ENCODE results near the gene CKM.
A peak's percentile ranks its signal among the peaks of the same experiment; 100 is the strongest.

Gene CKM

DNA sequence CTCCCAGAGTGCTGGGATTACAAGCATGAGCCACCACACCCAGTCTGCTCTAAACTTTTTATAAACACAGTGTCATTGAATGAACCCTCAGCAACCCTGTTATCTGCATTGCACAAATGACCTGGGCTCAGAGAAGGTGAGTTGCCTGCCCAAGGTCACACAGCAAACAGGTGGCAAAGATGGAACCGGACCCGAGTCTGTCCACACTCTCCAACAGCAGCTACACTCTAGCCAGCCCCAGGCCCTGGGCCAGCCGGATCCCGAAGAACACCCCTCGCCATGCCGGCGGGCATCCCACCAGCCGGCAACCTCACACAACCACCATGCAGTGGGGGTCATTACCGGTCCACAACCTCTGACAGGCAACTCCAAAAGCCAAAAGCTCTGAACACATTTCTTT, 33.2 kb upstream of the CKM start:
- TF ChIP-seq POLR2A (IDR thresholded peaks at IDR 0.05; ENCODE audit: extremely low read depth, insufficient read length) (no peak), MYC (IDR thresholded peaks at IDR 0.05; ENCODE audit: low read depth, low read length) (no peak)
- TF ChIP-seq, protein P1, sequence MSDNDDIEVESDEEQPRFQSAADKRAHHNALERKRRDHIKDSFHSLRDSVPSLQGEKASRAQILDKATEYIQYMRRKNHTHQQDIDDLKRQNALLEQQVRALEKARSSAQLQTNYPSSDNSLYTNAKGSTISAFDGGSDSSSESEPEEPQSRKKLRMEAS (IDR thresholded peaks at IDR 0.05; ENCODE audit: low read depth, low read length): no peak
- DNase-seq (ENCODE audit: low read depth): no peak
- H3K4me3 ChIP-seq (ENCODE audit: low read depth, low read length): no peak overlapping the region

DNA sequence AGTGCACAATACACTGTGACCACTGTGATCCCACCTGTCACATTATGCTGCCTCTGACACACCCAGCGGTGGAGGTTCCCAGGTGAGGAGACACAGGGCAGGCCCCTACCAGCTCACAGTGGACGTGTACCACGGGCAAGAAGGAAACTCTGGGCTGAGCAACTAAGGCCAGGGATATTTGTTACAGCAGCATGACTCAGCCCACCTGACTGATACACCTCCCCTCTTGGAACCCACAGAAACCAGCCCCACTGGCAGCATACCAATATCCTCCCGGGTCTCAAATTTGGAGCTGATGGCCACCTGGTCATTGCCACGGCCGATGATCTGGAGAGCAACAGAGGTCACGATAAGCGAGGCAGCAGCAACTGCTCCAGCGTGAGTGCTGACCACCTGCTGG, 32.7 kb upstream of the CKM start:
- no peak for DNase-seq (ENCODE audit: low read depth)
- TF ChIP-seq POLR2A (IDR thresholded peaks at IDR 0.05; ENCODE audit: extremely low read depth, insufficient read length): no peak
- TF ChIP-seq, protein P2, sequence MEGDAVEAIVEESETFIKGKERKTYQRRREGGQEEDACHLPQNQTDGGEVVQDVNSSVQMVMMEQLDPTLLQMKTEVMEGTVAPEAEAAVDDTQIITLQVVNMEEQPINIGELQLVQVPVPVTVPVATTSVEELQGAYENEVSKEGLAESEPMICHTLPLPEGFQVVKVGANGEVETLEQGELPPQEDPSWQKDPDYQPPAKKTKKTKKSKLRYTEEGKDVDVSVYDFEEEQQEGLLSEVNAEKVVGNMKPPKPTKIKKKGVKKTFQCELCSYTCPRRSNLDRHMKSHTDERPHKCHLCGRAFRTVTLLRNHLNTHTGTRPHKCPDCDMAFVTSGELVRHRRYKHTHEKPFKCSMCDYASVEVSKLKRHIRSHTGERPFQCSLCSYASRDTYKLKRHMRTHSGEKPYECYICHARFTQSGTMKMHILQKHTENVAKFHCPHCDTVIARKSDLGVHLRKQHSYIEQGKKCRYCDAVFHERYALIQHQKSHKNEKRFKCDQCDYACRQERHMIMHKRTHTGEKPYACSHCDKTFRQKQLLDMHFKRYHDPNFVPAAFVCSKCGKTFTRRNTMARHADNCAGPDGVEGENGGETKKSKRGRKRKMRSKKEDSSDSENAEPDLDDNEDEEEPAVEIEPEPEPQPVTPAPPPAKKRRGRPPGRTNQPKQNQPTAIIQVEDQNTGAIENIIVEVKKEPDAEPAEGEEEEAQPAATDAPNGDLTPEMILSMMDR (IDR thresholded peaks at IDR 0.05; ENCODE audit: low read depth, low read length): no peak
- TF ChIP-seq, protein P1 (IDR thresholded peaks at IDR 0.05; ENCODE audit: low read depth, low read length): no peak
- no peak for TF ChIP-seq MYC (IDR thresholded peaks at IDR 0.05; ENCODE audit: low read depth, low read length)
- no peak overlapping the region for H3K4me3 ChIP-seq (ENCODE audit: low read depth, low read length)

DNA sequence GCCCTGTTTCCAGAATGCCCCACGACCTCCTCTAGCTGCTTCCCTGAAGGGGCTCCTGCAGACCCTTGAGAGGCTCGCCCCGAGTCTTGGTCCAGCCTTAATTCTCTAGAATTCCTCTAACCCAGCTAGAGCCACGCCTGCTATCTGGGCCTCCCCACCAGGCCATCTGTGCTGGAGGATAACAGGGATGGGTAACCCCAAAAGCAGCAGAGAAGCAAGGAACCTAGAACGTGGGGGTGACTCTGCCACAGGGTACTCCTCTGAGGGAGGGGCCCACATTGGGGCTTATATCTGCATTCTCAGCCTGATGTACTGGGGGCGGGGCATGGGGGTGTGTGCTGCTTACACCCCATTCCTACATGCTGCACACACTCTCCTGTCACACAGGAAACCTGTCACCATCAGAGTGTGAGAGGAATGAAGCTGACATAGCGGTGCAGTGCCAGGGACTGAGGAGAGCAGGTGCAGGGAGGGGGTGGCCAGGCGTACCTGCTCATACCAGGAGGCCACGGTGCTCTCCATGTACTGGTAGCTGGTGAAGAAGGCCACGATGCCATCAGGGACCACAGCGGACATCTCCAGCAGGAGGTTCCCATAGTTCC, 31.7 kb upstream of the CKM start:
- DNase-seq (ENCODE audit: low read depth): no peak
- H3K4me3 ChIP-seq (ENCODE audit: low read depth, low read length): no peak overlapping the region
- TF ChIP-seq, protein P2 (IDR thresholded peaks at IDR 0.05; ENCODE audit: low read depth, low read length): no peak
- TF ChIP-seq POLR2A (IDR thresholded peaks at IDR 0.05; ENCODE audit: extremely low read depth, insufficient read length): no peak
- TF ChIP-seq MYC (IDR thresholded peaks at IDR 0.05; ENCODE audit: low read depth, low read length): no peak
- TF ChIP-seq, protein P1 (IDR thresholded peaks at IDR 0.05; ENCODE audit: low read depth, low read length): no peak

DNA sequence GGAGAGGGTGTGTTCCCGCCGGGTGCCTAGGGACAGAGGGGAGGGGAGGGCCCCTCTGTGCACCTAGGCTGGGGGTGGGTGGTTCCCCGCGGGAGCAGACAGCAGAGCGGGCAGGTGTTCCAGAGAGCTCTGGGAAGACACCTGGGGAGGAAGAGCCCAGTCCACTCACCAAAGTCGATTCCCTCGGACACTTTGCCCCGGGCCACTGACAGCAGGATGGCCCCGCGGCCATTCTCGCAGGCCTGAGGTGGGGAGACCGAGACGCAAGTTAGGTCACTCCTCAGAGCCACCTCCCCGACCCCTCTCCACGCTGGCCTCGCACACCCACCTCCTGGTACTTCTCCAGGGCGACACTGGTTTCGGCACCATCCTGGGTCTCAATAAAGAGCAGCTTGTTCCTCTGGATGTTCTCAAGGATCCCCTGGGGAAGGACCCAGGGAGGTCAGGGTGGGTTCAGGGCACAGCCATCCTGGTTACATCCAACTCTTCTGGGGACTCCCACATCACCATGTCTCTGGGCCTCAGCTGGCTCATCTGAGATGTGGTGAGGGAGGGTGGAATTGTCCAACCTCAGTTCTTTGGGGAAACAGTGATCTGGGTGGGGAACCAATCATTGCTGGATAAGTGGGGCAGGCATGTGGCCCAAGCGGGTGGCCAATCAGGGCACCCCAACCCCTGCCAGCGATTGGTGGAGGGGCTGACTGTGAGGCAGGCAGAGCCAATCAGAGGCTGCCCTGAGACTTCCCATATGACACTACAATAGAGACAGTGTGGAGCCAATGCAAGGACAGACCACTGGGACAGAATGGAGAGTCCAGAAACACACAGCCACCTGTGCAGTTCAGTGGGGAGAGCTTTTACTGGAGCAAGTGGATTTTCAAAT, 30.5 kb upstream of the CKM start:
- H3K4me3 ChIP-seq (ENCODE audit: low read depth, low read length): no peak overlapping the region
- TF ChIP-seq, protein P2 (IDR thresholded peaks at IDR 0.05; ENCODE audit: low read depth, low read length): no peak
- TF ChIP-seq MYC (IDR thresholded peaks at IDR 0.05; ENCODE audit: low read depth, low read length) (no peak), POLR2A (IDR thresholded peaks at IDR 0.05; ENCODE audit: extremely low read depth, insufficient read length) (no peak)
- TF ChIP-seq, protein P1 (IDR thresholded peaks at IDR 0.05; ENCODE audit: low read depth, low read length): no peak
- DNase-seq (ENCODE audit: low read depth): peak; percentile 21

DNA sequence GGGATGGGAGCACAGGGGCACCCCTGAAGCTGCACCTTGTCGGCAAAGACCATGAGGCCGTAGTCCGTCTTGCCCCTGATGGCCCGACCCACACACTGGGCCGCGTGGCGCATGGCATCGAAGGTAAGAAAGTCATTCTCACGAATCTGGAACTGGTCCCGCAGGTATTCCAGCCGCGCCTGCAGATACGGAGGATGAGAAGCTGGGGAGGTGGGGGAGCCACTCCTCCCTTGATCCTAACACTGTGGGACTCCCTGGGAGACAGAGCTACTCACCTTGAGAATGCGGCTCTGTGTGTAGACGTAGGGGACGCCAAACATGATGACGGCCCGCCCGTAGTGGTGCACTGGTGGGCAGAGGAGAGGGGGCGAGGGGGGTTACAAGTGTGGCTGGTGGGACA, 29.8 kb upstream of the CKM start:
- DNase-seq (ENCODE audit: low read depth): no peak
- TF ChIP-seq MYC (IDR thresholded peaks at IDR 0.05; ENCODE audit: low read depth, low read length) (no peak), POLR2A (IDR thresholded peaks at IDR 0.05; ENCODE audit: extremely low read depth, insufficient read length) (no peak)
- TF ChIP-seq, protein P2 (IDR thresholded peaks at IDR 0.05; ENCODE audit: low read depth, low read length): no peak

DNA sequence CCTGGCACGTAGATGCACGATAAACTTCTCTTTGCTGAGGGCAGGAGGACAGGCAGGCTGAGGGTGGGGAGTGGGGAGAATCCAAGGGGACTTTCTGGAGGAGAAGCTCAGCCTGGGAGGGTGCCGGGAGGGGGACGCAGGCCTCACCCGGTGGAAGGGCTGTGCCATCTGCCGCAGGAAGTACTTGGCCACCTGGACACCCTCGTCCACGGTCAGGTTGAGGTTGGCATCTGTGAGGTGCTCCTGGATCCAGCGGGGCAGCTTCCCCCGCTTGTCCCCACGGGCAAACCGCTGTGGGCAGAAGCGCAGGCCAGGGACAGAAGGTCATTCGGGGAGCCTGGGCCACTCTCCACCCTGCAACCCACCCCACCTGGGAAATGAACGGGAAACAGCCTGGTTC, 29.4 kb upstream of the CKM start:
- no peak for DNase-seq (ENCODE audit: low read depth)
- TF ChIP-seq, protein P2 (IDR thresholded peaks at IDR 0.05; ENCODE audit: low read depth, low read length): no peak
- TF ChIP-seq, protein P1 (IDR thresholded peaks at IDR 0.05; ENCODE audit: low read depth, low read length): no peak
- TF ChIP-seq POLR2A (IDR thresholded peaks at IDR 0.05; ENCODE audit: extremely low read depth, insufficient read length): no peak
- TF ChIP-seq MYC (IDR thresholded peaks at IDR 0.05; ENCODE audit: low read depth, low read length): no peak
- H3K4me3 ChIP-seq (ENCODE audit: low read depth, low read length): no peak overlapping the region

More for the DNA sequence above, 29.8 kb upstream of the CKM start:
- H3K4me3 ChIP-seq (ENCODE audit: low read depth, low read length): no peak overlapping the region
